ENCODE data around the gene TESPA1. TPM values are rescaled to one million over a fixed set of nuclear protein-coding genes. Genes with fewer than 3 reads are reported as not detected.

Gene TESPA1
- total RNA-seq, 1 donor from 2014 or later: 221 TPM

Other genes with a start within 250 kb of the TESPA1 start
- not detected in 2 replicates for gene MUCL1, start 130.2 kb downstream of the TESPA1 start, total RNA-seq
- gene NEUROD4, start 35.2 kb upstream of the TESPA1 start, total RNA-seq: not detected in 2 replicates
- not detected in 2 replicates for gene OR9K2, start 141.6 kb upstream of the TESPA1 start, total RNA-seq
- not detected in 2 replicates for gene OR10A7, start 236.3 kb upstream of the TESPA1 start, total RNA-seq

Data from T-helper 2 cell treated with Interferon-gamma antibody and Interleukin-4, amounts not matched to agents 100 ng/mL and 5 ng/mL, for 36 hours (primary cell).